ENCODE measurements around the gene SPEG. TPM values are rescaled to one million over a fixed set of nuclear protein-coding genes. Genes with fewer than 3 reads are reported as not detected.

Gene SPEG
- total and polyA plus RNA-seq, 2 of the 8 experiments (the other 6 are each of a cell fraction or from before 2014, with no cell fraction given), result 19.9 to 32.0 TPM

- no peak for TF ChIP-seq FOSL1 (IDR thresholded peaks at IDR 0.05; ENCODE audit: insufficient read depth, low read depth, low read length)
These were observed 64.9 kb downstream of the SPEG start (continued) for GRCh38 chr2:219499555-219499954.
